ENCODE measurements around the gene APLF.
"Not testable (repeated sequence)": the region's sequence is repeated elsewhere in the genome, so short reads cannot be mapped to it uniquely, and the experiment has no call there.

APLF gene

GRCh38 chr2:68537809-68538208 lies 70.4 kb downstream of the APLF start:
- DNase-seq = no peak

- no peak for DNase-seq
Measured at GRCh38 chr2:68544811-68545210, 77.4 kb downstream of the APLF start.

- DNase-seq = no peak
Measured at GRCh38 chr2:68548396-68548795, 81.0 kb downstream of the APLF start.

- no peak for DNase-seq
Measured at GRCh38 chr2:68553098-68553497, 85.7 kb downstream of the APLF start.

- not testable (repeated sequence) for DNase-seq
Measured at GRCh38 chr2:68555425-68556206, 88.2 kb downstream of the APLF start.

- no peak for DNase-seq
Measured at GRCh38 chr2:68556381-68556780, 89.0 kb downstream of the APLF start.

- DNase-seq = no peak
Measured at GRCh38 chr2:68558576-68558975, 91.2 kb downstream of the APLF start.

GRCh38 chr2:68559692-68560091 lies 92.3 kb downstream of the APLF start:
- no peak for DNase-seq

- no peak for DNase-seq
Measured at GRCh38 chr2:68560545-68560944, 93.2 kb downstream of the APLF start.

- no peak for DNase-seq
Measured at GRCh38 chr2:68561372-68561771, 94.0 kb downstream of the APLF start.

- no peak for DNase-seq
Measured at GRCh38 chr2:68562934-68563333, 95.5 kb downstream of the APLF start.

GRCh38 chr2:68564426-68564825 lies 97.0 kb downstream of the APLF start:
- DNase-seq = no peak

- DNase-seq = no peak
Measured at GRCh38 chr2:68565273-68565672, 97.9 kb downstream of the APLF start.

- no peak for DNase-seq
Measured at GRCh38 chr2:68565858-68566257, 98.5 kb downstream of the APLF start.

GRCh38 chr2:68566362-68566761 lies 99.0 kb downstream of the APLF start:
- DNase-seq = no peak

GRCh38 chr2:68568116-68568515 lies 100.7 kb downstream of the APLF start:
- no peak for DNase-seq

GRCh38 chr2:68569604-68570003 lies 102.2 kb downstream of the APLF start:
- no peak for DNase-seq

- not testable (repeated sequence) for DNase-seq
Measured at GRCh38 chr2:68570434-68570833, 103.0 kb downstream of the APLF start.

- no peak for DNase-seq
Measured at GRCh38 chr2:68574202-68574791, 106.9 kb downstream of the APLF start.

GRCh38 chr2:68577183-68577582 lies 109.8 kb downstream of the APLF start:
- no peak for DNase-seq

GRCh38 chr2:68579689-68580088 lies 112.3 kb downstream of the APLF start:
- no peak for DNase-seq

GRCh38 chr2:68588589-68588988 lies 121.2 kb downstream of the APLF start:
- DNase-seq = no peak

GRCh38 chr2:68589963-68590362 lies 122.6 kb downstream of the APLF start:
- no peak for DNase-seq

GRCh38 chr2:68590702-68591101 lies 123.3 kb downstream of the APLF start:
- peak in 1 of 6 experiments; percentile 3 for DNase-seq

GRCh38 chr2:68591225-68591624 lies 123.8 kb downstream of the APLF start:
- no peak for DNase-seq
